PC-3 (cell line): Measurements from ENCODE around the gene ZKSCAN4.

ENCODE experiments used
- CTCF ChIP-seq: fragments of 300-600 bp; sonication (generic); conservative IDR thresholded peaks from 2 replicates; pipeline ENCODE4 v1.5.1; 2017; ENCODE audit warnings: antibody characterized with exemption, low read depth, mild to moderate bottlenecking, low read length
- EZH2 ChIP-seq: fragments of 300-600 bp; sonication (generic); IDR thresholded peaks from one replicate; pipeline ENCODE4 v1.6.1; 2017; ENCODE audit warnings: antibody characterized with exemption, mild to moderate bottlenecking, low read length; ENCODE audit not compliant: unreplicated experiment
- EZH2phosphoT487 ChIP-seq: fragments of 300-600 bp; sonication (generic); IDR thresholded peaks from 2 replicates; pipeline ENCODE4 v1.6.1; 2018; ENCODE audit warnings: mild to moderate bottlenecking, antibody characterized with exemption, low read length, borderline replicate concordance

GRCh38 chr6:28239636-28240035 lies 12.4 kb downstream of the ZKSCAN4 start:
- TF ChIP-seq CTCF (no peak), EZH2 (no peak), EZH2phosphoT487 (no peak)
